Measurements from ENCODE around the gene SLC47A1.

- no peak for TF ChIP-seq POLR2A (IDR thresholded peaks at IDR 0.05; ENCODE audit: low read depth, low read length)
- TF ChIP-seq TAF1 (IDR thresholded peaks at IDR 0.05; ENCODE audit: borderline replicate concordance, low read depth, low read length): no peak
- TF ChIP-seq POLR2AphosphoS5 (IDR thresholded peaks at IDR 0.05; ENCODE audit: low read depth, low read length): no peak
Measured at GRCh38 chr17:19538095-19539039, 4.7 kb downstream of the SLC47A1 start.
